B cell (primary cell): ENCODE results near the gene RABEP1. TPM values are rescaled to one million over a fixed set of nuclear protein-coding genes. Genes with fewer than 3 reads are reported as not detected.
A peak's percentile ranks its signal among the peaks of the same experiment; 100 is the strongest.

Experiments
- ATAC-seq: fragments of 200-7000 bp; cut with Tn5 transposase; one replicate; pipeline ENCODE4 v1.10.0; 2021; ENCODE audit warnings: low read depth, mild to moderate bottlenecking, moderate number of reproducible peaks, moderate library complexity
- CTCF ChIA-PET: fragments of 350-600 bp; sonication (Branson Sonifier 250); formaldehyde crosslinking; loops from one replicate; lab custom pipeline; 2021; ENCODE audit warnings: antibody characterized with exemption, inconsistent platforms; lab: Charles Lee
- POLR2A ChIA-PET: fragments of 350-600 bp; sonication (Branson Sonifier 250); formaldehyde crosslinking; loops from one replicate; lab custom pipeline; 2021; ENCODE audit warnings: antibody characterized with exemption; lab: Charles Lee
- DNase-seq: peaks from one replicate; pipeline ENCODE4 v3.0.0; 2013
- H2AFZ ChIP-seq: 2 replicates; pipeline ENCODE4 v1.6.1; 2012; ENCODE audit warnings: mild to moderate bottlenecking, low read depth, low read length; ENCODE audit not compliant: insufficient read depth, poor library complexity, severe bottlenecking
- H3K27ac ChIP-seq, 2 donors: 1 replicate in 1 of 2; 2 replicates in 1 of 2; pipeline ENCODE4 v1.5.1; 2012 to 2013; ENCODE audit warnings: low read length in 2 of 2, mild to moderate bottlenecking in 2 of 2, moderate library complexity in 1 of 2
- H3K27me3 ChIP-seq, 4 experiments: fragments of 200-600 bp in 1 of 4; sonication (generic) in 1 of 4; replicated peaks in 1 of 4; 1 replicate in 2 of 4; 2 replicates in 2 of 4; pipeline versions ENCODE4 v1.6.1 to v1.7.0; 2013 to 2016; ENCODE audit warnings: low read length in 3 of 4, mild to moderate bottlenecking in 2 of 4, mixed read lengths in 1 of 4, moderate library complexity in 1 of 4; ENCODE audit not compliant: insufficient read depth in 4 of 4, control insufficient read depth in 3 of 4; ENCODE audit errors: control extremely low read depth in 1 of 4
- H3K36me3 ChIP-seq, 2 experiments: replicated peaks in 1 of 2; 1 replicate in 1 of 2; 2 replicates in 1 of 2; pipeline versions ENCODE4 v1.6.1 to v1.7.1; 2013; ENCODE audit warnings: low read length in 1 of 2; ENCODE audit not compliant: insufficient read depth in 2 of 2, control insufficient read depth in 1 of 2; ENCODE audit errors: control extremely low read depth in 1 of 2, extremely low read depth in 1 of 2
- H3K4me1 ChIP-seq, 2 donors: fragments of 200-600 bp in 1 of 2; sonication (generic) in 1 of 2; 1 replicate in 1 of 2; 2 replicates in 1 of 2; pipeline versions ENCODE4 v1.5.1 to v1.6.1; 2013 to 2017; ENCODE audit warnings: low read length in 2 of 2; ENCODE audit not compliant: control insufficient read depth in 2 of 2, insufficient read depth in 2 of 2
- H3K4me2 ChIP-seq: replicated peaks from 2 replicates; pipeline ENCODE3; 2012; ENCODE audit warnings: mild to moderate bottlenecking, low read depth, low read length; ENCODE audit not compliant: poor library complexity, severe bottlenecking
- H3K4me3 ChIP-seq, 5 experiments: fragments of 200-600 bp in 1 of 5; sonication (generic) in 1 of 5; 1 replicate in 3 of 5; 2 replicates in 2 of 5; pipeline versions ENCODE4 v1.5.1 to v1.7.0; 2011 to 2016; ENCODE audit warnings: low read length in 4 of 5, mild to moderate bottlenecking in 4 of 5, low read depth in 2 of 5, control low read depth in 1 of 5, moderate library complexity in 1 of 5; ENCODE audit not compliant: insufficient read depth in 1 of 5; ENCODE audit errors: control extremely low read depth in 1 of 5, extremely low read depth in 1 of 5
- H3K79me2 ChIP-seq: fragments of 200-600 bp; sonication (generic); one replicate; pipeline ENCODE4 v1.6.0; 2016; ENCODE audit warnings: low read length; ENCODE audit not compliant: control insufficient read depth, insufficient read depth
- H3K9ac ChIP-seq: fragments of 200-600 bp; sonication (generic); 2 replicates; pipeline ENCODE4 v1.6.1; 2017; ENCODE audit warnings: mild to moderate bottlenecking, low read length, moderate library complexity
- H3K9me3 ChIP-seq, 3 donors: one replicate each; pipeline versions ENCODE4 v1.6.1 to v1.7.1; 2013; ENCODE audit warnings: low read length in 2 of 3; ENCODE audit not compliant: control insufficient read depth in 2 of 3, insufficient read depth in 1 of 3; ENCODE audit errors: control extremely low read depth in 1 of 3
- H4K20me1 ChIP-seq: 2 replicates; pipeline ENCODE4 v1.6.0; 2012; ENCODE audit warnings: mild to moderate bottlenecking, low read length; ENCODE audit not compliant: insufficient read depth, control insufficient read depth, poor library complexity, severe bottlenecking
- H3K27ac Mint-ChIP-seq: one replicate; pipeline ENCODE4 v1.8.0; 2021; ENCODE audit warnings: mixed read lengths
- H3K27me3 Mint-ChIP-seq: one replicate; pipeline ENCODE4 v1.8.0; 2021; ENCODE audit warnings: mixed read lengths
- H3K4me1 Mint-ChIP-seq: one replicate; pipeline ENCODE4 v1.8.0; 2021; ENCODE audit warnings: mixed read lengths
- H3K4me3 Mint-ChIP-seq: one replicate; pipeline ENCODE4 v1.8.0; 2021; ENCODE audit warnings: mixed read lengths
- H3K9me3 Mint-ChIP-seq: one replicate; pipeline ENCODE4 v1.8.0; 2022; ENCODE audit warnings: mixed read lengths; ENCODE audit not compliant: insufficient read depth
- EZH2 ChIP-seq: IDR thresholded peaks from 2 replicates; pipeline ENCODE4 v1.6.1; 2012; ENCODE audit warnings: borderline replicate concordance, low read depth, mild to moderate bottlenecking, moderate library complexity, low read length; ENCODE audit not compliant: insufficient read depth, poor library complexity, severe bottlenecking
- WGBS: methylation state at CpG from one replicate; pipeline ENCODE4 v1.1.5; 2013; ENCODE audit warnings: missing lambda C conversion rate; ENCODE audit not compliant: insufficient coverage; 5-methylcytosine and 5-hydroxymethylcytosine counted together
- intact Hi-C: fragments of 100-400 bp; cut with micrococcal nuclease; formaldehyde crosslinking; loops from one replicate; pipeline ENCODE4 v1.10.0; 2022
- polyA plus RNA-seq: library from polyadenylated mRNA; depleted of rRNA; stranded (reverse); fragments of >200 nt; gene quantifications from 2 replicates; pipeline ENCODE4 v1.2.3, GENCODE V29; 2012
- total RNA-seq, 2 donors: library from RNA; stranded (reverse); fragments of 120-200 nt in 1 of 2; gene quantifications; 1 replicate in 1 of 2; 2 replicates in 1 of 2; pipeline versions ENCODE4 v1.2.3 to v1.2.4, GENCODE V29; 2013 to 2022
- TF ChIP-seq, protein P1 (sequence below): fragments of 200-600 bp; IDR thresholded peaks from one replicate; pipeline ENCODE4 v1.8.0; 2022; ENCODE audit warnings: antibody characterized with exemption, mild to moderate bottlenecking

RABEP1 gene
- total and polyA plus RNA-seq, 2 donors (not counting 1 experiment from before 2014, with no cell fraction given), result 24.2 to 86.1 TPM

DNA sequence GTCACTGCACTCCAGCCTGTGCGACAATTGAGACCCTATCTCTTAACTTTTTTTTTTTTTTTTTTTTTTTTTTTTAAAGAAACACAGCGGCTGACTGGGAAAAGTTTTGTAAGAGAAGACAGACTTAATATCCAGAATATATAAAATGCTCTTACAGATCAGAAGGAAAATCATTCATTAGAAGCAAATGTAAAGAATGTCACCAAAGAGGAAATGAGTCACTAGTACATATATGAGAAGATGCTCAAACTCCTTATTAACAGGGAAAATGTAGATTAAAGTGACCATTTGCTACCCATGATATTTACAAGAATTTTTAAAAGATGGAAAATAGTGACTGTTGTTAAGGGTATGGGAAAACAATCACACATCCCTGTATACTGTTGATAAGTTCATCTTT lies 48.9 kb downstream of the RABEP1 start:
- H3K27ac ChIP-seq, result peak overlapping the region in 1 of 2 donors; percentile 74
- H3K27me3 ChIP-seq, result no peaks in the 10 kb centered on the region
- intact Hi-C loops, result loop anchor here (2.0 to 5.0 kb wide), 2 partner anchors 22 to 34 kb away; no protein-coding TSS in a partner anchor
- WGBS, result no CpG with 5 or more reads among the region's 2 CpGs
- DNase-seq (no peak), ATAC-seq (no peak)
- H3K9me3 ChIP-seq, result peaks cover 0 to 3% (median 0%) of the 10 kb centered on the region in 3 donors
- peak overlapping the region; percentile 53 for H3K4me2 ChIP-seq
- peaks cover 21 to 28% of the 10 kb centered on the region in 2 donors for H3K4me1 ChIP-seq
- no peak overlapping the region for H3K9ac ChIP-seq
- no peak overlapping the region for H2AFZ ChIP-seq
- peaks cover 73% of the 10 kb centered on the region for H3K79me2 ChIP-seq
- H3K9me3 Mint-ChIP-seq, result no peaks in the 10 kb centered on the region
- no peak overlapping the region for H3K4me3 ChIP-seq
- ChIA-PET POLR2A (interaction anchor here (0.6 kb wide), 1 partner anchor 86 kb away, joined by 3 read pairs; no protein-coding TSS in a partner anchor), CTCF (interaction anchor here (1.4 kb wide), 1 partner anchor 60 kb away, joined by 3 read pairs; no protein-coding TSS in a partner anchor)
- peaks cover 9% of the 10 kb centered on the region for H4K20me1 ChIP-seq
- H3K27me3 Mint-ChIP-seq, result no peaks in the 10 kb centered on the region
- H3K4me1 Mint-ChIP-seq, result peaks cover 54% of the 10 kb centered on the region
- H3K36me3 ChIP-seq, result peaks cover 10 to 39% of the 10 kb centered on the region in 2 experiments
- H3K27ac Mint-ChIP-seq, result peak overlapping the region; percentile 87
- peak overlapping the region; percentile 71 for H3K4me3 Mint-ChIP-seq
- TF ChIP-seq EZH2, result no peak
- TF ChIP-seq, protein P1, sequence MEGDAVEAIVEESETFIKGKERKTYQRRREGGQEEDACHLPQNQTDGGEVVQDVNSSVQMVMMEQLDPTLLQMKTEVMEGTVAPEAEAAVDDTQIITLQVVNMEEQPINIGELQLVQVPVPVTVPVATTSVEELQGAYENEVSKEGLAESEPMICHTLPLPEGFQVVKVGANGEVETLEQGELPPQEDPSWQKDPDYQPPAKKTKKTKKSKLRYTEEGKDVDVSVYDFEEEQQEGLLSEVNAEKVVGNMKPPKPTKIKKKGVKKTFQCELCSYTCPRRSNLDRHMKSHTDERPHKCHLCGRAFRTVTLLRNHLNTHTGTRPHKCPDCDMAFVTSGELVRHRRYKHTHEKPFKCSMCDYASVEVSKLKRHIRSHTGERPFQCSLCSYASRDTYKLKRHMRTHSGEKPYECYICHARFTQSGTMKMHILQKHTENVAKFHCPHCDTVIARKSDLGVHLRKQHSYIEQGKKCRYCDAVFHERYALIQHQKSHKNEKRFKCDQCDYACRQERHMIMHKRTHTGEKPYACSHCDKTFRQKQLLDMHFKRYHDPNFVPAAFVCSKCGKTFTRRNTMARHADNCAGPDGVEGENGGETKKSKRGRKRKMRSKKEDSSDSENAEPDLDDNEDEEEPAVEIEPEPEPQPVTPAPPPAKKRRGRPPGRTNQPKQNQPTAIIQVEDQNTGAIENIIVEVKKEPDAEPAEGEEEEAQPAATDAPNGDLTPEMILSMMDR, result no peak

DNA sequence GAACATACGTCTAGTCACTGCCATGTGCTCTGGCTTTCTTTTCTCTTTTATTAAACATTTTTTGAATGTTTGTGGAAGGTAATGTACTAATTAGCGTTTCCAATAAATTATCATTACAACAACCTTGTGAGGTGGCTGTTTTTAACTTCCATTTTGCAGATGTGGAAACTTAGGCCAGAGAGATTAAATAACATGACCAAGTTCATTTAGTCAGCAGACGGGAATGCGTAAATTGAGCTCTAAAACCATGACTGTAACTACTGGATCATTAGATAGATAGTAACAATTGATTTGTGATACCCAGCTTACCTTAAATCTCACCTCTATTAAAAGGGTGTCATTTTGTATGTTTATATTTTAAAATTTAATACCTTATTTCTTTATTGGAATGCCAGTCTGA lies 49.4 kb downstream of the RABEP1 start:
- no peak overlapping the region for H3K9ac ChIP-seq
- ChIA-PET POLR2A (interaction anchor here (0.6 kb wide), 1 partner anchor 85 kb away, joined by 3 read pairs; no protein-coding TSS in a partner anchor), CTCF (interaction anchor here (0.5 to 1.5 kb wide), 4 partner anchors 24 to 177 kb away, joined by 3 to 5 read pairs (median 4); no protein-coding TSS in a partner anchor)
- Mint-ChIP-seq H3K4me1 (peaks cover 49% of the 10 kb centered on the region), H3K9me3 (no peaks in the 10 kb centered on the region), H3K27ac (peak overlapping the region; percentile 39), H3K4me3 (no peak overlapping the region), H3K27me3 (no peaks in the 10 kb centered on the region)
- no peak overlapping the region for H2AFZ ChIP-seq
- H3K4me2 ChIP-seq, result no peak overlapping the region
- H4K20me1 ChIP-seq, result peaks cover 9% of the 10 kb centered on the region
- peak overlapping the region in 1 of 2 donors; percentile 74 for H3K27ac ChIP-seq
- no CpG with 5 or more reads among the region's 4 CpGs for WGBS
- ATAC-seq (no peak), DNase-seq (no peak)
- no peaks in the 10 kb centered on the region for H3K27me3 ChIP-seq
- peaks cover 12 to 43% of the 10 kb centered on the region in 2 experiments for H3K36me3 ChIP-seq
- H3K9me3 ChIP-seq, result peaks cover 0 to 3% (median 0%) of the 10 kb centered on the region in 3 donors
- intact Hi-C loops, result loop anchor here (2.0 to 5.0 kb wide), 2 partner anchors 23 to 34 kb away; no protein-coding TSS in a partner anchor
- peaks cover 21 to 28% of the 10 kb centered on the region in 2 donors for H3K4me1 ChIP-seq
- TF ChIP-seq EZH2, result no peak
- TF ChIP-seq, protein P1, result no peak
- no peak overlapping the region for H3K4me3 ChIP-seq
- H3K79me2 ChIP-seq, result peaks cover 70% of the 10 kb centered on the region
